AG09309 (cell line): ENCODE measurements around the gene C1QTNF3.

Source experiments
- DNase-seq: peaks from one replicate; pipeline ENCODE4 v3.0.0-alpha.2; 2010; ENCODE audit warnings: low read depth
- H3K4me3 ChIP-seq: 2 replicates; pipeline ENCODE4 v1.5.1; 2011; ENCODE audit warnings: mild to moderate bottlenecking, low read depth, low read length, moderate library complexity; ENCODE audit not compliant: control insufficient read depth
- TF ChIP-seq, protein P1 (sequence below): IDR thresholded peaks from 2 replicates; pipeline ENCODE4 v1.5.1; 2011; ENCODE audit warnings: mild to moderate bottlenecking, low read depth, low read length, inconsistent platforms; ENCODE audit not compliant: insufficient read depth, control insufficient read depth; ENCODE audit errors: missing control alignments

The C1QTNF3 gene

DNA sequence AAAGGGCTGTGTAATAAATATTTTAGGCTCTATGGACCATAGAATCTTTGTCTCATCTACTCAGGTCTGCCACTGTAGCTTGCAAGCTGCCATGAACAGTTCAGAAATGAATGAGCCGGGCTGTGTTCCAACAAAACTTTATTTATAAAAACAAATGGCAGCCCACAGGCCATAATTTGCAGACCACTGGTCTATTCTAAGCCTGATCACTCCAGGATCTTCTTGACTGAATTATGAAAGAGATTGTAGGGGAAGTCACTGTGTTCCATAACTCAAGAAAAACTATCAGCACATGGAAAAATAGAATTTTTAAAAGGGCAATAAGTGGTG is 11.4 kb upstream of the C1QTNF3 start:
- TF ChIP-seq, protein P1, sequence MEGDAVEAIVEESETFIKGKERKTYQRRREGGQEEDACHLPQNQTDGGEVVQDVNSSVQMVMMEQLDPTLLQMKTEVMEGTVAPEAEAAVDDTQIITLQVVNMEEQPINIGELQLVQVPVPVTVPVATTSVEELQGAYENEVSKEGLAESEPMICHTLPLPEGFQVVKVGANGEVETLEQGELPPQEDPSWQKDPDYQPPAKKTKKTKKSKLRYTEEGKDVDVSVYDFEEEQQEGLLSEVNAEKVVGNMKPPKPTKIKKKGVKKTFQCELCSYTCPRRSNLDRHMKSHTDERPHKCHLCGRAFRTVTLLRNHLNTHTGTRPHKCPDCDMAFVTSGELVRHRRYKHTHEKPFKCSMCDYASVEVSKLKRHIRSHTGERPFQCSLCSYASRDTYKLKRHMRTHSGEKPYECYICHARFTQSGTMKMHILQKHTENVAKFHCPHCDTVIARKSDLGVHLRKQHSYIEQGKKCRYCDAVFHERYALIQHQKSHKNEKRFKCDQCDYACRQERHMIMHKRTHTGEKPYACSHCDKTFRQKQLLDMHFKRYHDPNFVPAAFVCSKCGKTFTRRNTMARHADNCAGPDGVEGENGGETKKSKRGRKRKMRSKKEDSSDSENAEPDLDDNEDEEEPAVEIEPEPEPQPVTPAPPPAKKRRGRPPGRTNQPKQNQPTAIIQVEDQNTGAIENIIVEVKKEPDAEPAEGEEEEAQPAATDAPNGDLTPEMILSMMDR = no peak
- no peak overlapping the region for H3K4me3 ChIP-seq
- DNase-seq = no peak

DNA sequence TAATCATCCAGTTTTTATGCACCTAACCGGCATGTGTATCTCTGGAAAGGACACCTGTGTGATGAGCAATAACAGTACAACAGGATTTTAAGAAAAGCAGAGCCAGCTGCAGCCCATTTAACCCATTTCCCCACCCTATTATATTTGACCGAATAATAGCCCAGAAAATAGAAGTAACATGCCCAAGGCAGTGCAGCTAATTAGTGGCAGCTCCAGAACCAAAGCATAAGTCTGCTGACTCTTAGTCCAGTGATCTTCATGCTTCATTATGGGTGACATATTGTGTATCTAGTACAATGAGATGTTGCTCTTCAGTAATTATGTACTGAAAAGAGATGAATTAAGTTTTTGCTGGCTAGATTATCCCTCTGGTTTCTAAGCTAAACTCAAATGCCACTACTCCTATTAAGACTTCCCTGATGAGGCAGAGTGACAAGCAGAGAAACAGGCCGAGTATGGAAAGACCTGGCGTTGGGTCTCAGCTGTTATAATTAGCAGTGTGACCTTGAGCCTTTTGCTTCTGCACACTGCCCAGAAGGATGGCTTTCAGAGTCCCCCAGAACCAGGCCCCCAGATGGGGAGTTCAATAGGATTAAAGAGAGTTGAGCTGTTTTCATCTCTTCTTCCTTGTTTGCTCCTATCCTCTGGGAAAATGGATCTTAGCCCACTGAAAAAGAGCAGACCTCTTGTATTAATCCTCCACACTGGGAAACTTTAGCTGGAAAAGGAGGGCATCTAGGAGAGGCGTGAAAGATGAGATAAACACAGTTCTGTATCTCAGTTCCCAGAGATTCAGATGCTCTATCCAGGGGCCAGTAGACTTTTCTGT is 10.8 kb upstream of the C1QTNF3 start:
- DNase-seq = no peak
- H3K4me3 ChIP-seq = no peak overlapping the region
- TF ChIP-seq, protein P1 = no peak

DNA sequence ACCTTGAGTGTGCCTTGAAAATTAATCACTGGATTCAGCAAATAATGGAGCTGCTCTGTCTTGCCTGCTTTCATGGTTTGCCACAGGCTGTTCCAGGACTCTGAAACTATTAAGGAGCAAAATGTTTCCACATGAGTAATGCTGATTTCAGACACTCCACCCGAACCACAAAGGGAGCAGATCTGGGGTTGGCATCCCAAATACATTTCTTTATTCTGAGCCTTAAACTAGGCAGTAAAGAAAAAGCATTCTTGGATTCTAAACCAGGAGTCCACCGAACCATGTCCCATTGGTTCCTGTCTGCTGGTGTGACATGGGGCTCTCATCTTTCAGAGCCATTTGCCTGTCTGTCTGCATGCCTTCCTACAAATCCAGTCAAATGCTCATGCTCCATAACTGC is 10.1 kb upstream of the C1QTNF3 start:
- TF ChIP-seq, protein P1 = no peak
- DNase-seq = peak; percentile 75
- no peak overlapping the region for H3K4me3 ChIP-seq

DNA sequence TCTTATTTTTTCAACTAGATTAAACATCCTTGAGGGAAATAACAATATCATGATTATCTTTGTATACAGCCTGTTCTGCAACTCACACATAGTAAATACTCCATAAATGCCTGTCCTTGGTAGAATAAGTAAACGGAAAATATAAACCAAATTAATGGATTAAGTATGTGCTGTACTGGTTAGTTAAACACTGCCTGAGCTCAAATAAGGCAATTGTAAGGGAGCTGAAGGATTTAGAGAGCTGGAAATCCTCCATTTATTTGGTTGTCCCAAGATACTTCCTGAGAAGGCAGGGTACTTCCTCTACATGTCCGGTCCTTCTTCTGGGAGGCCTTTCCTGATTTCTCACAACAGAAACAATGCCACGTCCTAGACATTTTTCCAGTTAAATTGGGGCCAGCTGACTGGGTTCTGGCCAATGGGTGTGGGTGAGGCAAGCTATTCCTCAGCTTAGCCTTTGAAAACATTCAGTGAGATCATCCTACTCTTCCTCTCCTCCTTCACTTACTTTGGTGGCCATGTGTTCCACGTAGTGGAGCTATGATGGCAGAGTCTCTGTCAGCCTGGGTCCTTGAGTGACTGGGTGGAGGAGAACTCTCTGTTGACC is 8.5 kb upstream of the C1QTNF3 start:
- TF ChIP-seq, protein P1 = no peak
- DNase-seq = no peak
- H3K4me3 ChIP-seq = no peak overlapping the region

DNA sequence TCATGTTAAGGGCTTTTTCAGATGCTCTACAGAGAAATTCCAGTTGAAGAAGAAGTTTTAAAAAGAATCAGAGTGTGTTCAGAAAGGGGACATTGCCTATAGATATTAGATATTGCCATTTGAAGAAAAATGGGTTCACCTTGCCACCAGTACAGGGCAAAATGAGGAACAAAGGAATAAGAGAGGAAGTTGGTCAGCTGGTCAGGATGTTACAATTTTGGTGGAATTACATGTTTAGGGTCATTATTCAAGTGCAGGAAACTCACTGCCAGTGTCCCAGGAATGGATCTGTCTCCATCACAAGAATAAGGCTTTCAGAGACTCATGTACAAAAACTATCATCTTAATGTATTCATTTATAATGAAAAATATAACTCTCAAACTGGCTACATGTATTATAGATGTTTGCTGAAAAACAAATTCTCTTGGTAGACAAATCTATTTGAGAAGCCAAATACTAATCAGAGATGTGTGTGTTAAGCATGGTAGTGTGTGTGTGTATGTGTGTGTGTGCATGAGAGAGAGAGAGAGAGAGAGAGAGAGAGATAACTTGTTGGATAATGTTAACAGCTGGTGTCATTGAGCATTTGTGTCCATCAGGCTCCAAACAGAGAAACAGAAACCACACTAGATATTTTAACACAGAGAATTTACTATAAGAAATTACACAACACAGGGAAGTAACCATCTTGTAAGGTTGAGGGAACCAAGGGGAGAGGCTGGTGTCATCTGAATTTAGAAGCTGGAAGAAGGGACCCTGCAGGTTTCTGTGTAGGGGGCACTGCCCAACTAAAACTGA is 5.0 kb upstream of the C1QTNF3 start:
- H3K4me3 ChIP-seq = no peak overlapping the region
- DNase-seq = no peak
- TF ChIP-seq, protein P1 = no peak

DNA sequence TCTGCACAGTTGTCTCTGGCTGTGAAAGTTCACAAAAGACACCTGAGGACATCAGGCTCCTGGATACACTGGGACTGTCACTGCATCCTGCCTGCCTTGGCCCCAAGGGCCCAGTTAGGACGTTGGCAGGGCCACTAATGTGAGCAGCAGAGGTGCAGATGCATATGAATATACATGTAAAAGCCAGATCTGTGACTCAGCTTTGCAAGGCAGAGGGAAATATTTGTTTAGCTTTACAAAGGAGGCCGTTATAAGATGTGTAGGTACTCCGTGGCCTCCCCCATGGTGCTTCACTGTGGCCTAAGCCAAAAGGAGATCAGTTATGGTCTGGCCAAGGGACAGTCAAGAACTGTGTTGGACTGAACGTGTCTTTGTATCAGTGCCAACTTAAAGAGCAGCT is 4.1 kb upstream of the C1QTNF3 start:
- H3K4me3 ChIP-seq = no peak overlapping the region
- TF ChIP-seq, protein P1 = no peak
- no peak for DNase-seq
